B cell (primary cell): ENCODE measurements around the gene TXNRD1. TPM values are rescaled to one million over a fixed set of nuclear protein-coding genes. Genes with fewer than 3 reads are reported as not detected.

ENCODE experiments used
- ATAC-seq: fragments of 200-7000 bp; cut with Tn5 transposase; one replicate; pipeline ENCODE4 v1.10.0; 2021; ENCODE audit warnings: low read depth, mild to moderate bottlenecking, moderate number of reproducible peaks, moderate library complexity
- CTCF ChIA-PET: fragments of 350-600 bp; sonication (Branson Sonifier 250); formaldehyde crosslinking; loops from one replicate; lab custom pipeline; 2021; ENCODE audit warnings: antibody characterized with exemption, inconsistent platforms; lab: Charles Lee
- POLR2A ChIA-PET: fragments of 350-600 bp; sonication (Branson Sonifier 250); formaldehyde crosslinking; loops from one replicate; lab custom pipeline; 2021; ENCODE audit warnings: antibody characterized with exemption; lab: Charles Lee
- DNase-seq: peaks from one replicate; pipeline ENCODE4 v3.0.0; 2013
- H2AFZ ChIP-seq: 2 replicates; pipeline ENCODE4 v1.6.1; 2012; ENCODE audit warnings: mild to moderate bottlenecking, low read depth, low read length; ENCODE audit not compliant: insufficient read depth, poor library complexity, severe bottlenecking
- H3K27ac ChIP-seq, 2 donors: 1 replicate in 1 of 2; 2 replicates in 1 of 2; pipeline ENCODE4 v1.5.1; 2012 to 2013; ENCODE audit warnings: low read length in 2 of 2, mild to moderate bottlenecking in 2 of 2, moderate library complexity in 1 of 2
- H3K27me3 ChIP-seq, 4 experiments: fragments of 200-600 bp in 1 of 4; sonication (generic) in 1 of 4; replicated peaks in 1 of 4; 1 replicate in 2 of 4; 2 replicates in 2 of 4; pipeline versions ENCODE4 v1.6.1 to v1.7.0; 2013 to 2016; ENCODE audit warnings: low read length in 3 of 4, mild to moderate bottlenecking in 2 of 4, mixed read lengths in 1 of 4, moderate library complexity in 1 of 4; ENCODE audit not compliant: insufficient read depth in 4 of 4, control insufficient read depth in 3 of 4; ENCODE audit errors: control extremely low read depth in 1 of 4
- H3K36me3 ChIP-seq, 2 experiments: replicated peaks in 1 of 2; 1 replicate in 1 of 2; 2 replicates in 1 of 2; pipeline versions ENCODE4 v1.6.1 to v1.7.1; 2013; ENCODE audit warnings: low read length in 1 of 2; ENCODE audit not compliant: insufficient read depth in 2 of 2, control insufficient read depth in 1 of 2; ENCODE audit errors: control extremely low read depth in 1 of 2, extremely low read depth in 1 of 2
- H3K4me1 ChIP-seq, 2 donors: fragments of 200-600 bp in 1 of 2; sonication (generic) in 1 of 2; 1 replicate in 1 of 2; 2 replicates in 1 of 2; pipeline versions ENCODE4 v1.5.1 to v1.6.1; 2013 to 2017; ENCODE audit warnings: low read length in 2 of 2; ENCODE audit not compliant: control insufficient read depth in 2 of 2, insufficient read depth in 2 of 2
- H3K4me2 ChIP-seq: replicated peaks from 2 replicates; pipeline ENCODE3; 2012; ENCODE audit warnings: mild to moderate bottlenecking, low read depth, low read length; ENCODE audit not compliant: poor library complexity, severe bottlenecking
- H3K4me3 ChIP-seq, 5 experiments: fragments of 200-600 bp in 1 of 5; sonication (generic) in 1 of 5; 1 replicate in 3 of 5; 2 replicates in 2 of 5; pipeline versions ENCODE4 v1.5.1 to v1.7.0; 2011 to 2016; ENCODE audit warnings: low read length in 4 of 5, mild to moderate bottlenecking in 4 of 5, low read depth in 2 of 5, control low read depth in 1 of 5, moderate library complexity in 1 of 5; ENCODE audit not compliant: insufficient read depth in 1 of 5; ENCODE audit errors: control extremely low read depth in 1 of 5, extremely low read depth in 1 of 5
- H3K79me2 ChIP-seq: fragments of 200-600 bp; sonication (generic); one replicate; pipeline ENCODE4 v1.6.0; 2016; ENCODE audit warnings: low read length; ENCODE audit not compliant: control insufficient read depth, insufficient read depth
- H3K9ac ChIP-seq: fragments of 200-600 bp; sonication (generic); 2 replicates; pipeline ENCODE4 v1.6.1; 2017; ENCODE audit warnings: mild to moderate bottlenecking, low read length, moderate library complexity
- H3K9me3 ChIP-seq, 3 donors: one replicate each; pipeline versions ENCODE4 v1.6.1 to v1.7.1; 2013; ENCODE audit warnings: low read length in 2 of 3; ENCODE audit not compliant: control insufficient read depth in 2 of 3, insufficient read depth in 1 of 3; ENCODE audit errors: control extremely low read depth in 1 of 3
- H4K20me1 ChIP-seq: 2 replicates; pipeline ENCODE4 v1.6.0; 2012; ENCODE audit warnings: mild to moderate bottlenecking, low read length; ENCODE audit not compliant: insufficient read depth, control insufficient read depth, poor library complexity, severe bottlenecking
- H3K27ac Mint-ChIP-seq: one replicate; pipeline ENCODE4 v1.8.0; 2021; ENCODE audit warnings: mixed read lengths
- H3K27me3 Mint-ChIP-seq: one replicate; pipeline ENCODE4 v1.8.0; 2021; ENCODE audit warnings: mixed read lengths
- H3K4me1 Mint-ChIP-seq: one replicate; pipeline ENCODE4 v1.8.0; 2021; ENCODE audit warnings: mixed read lengths
- H3K4me3 Mint-ChIP-seq: one replicate; pipeline ENCODE4 v1.8.0; 2021; ENCODE audit warnings: mixed read lengths
- H3K9me3 Mint-ChIP-seq: one replicate; pipeline ENCODE4 v1.8.0; 2022; ENCODE audit warnings: mixed read lengths; ENCODE audit not compliant: insufficient read depth
- CTCF ChIP-seq: fragments of 200-600 bp; IDR thresholded peaks from one replicate; pipeline ENCODE4 v1.8.0; 2022; ENCODE audit warnings: antibody characterized with exemption, mild to moderate bottlenecking
- EZH2 ChIP-seq: IDR thresholded peaks from 2 replicates; pipeline ENCODE4 v1.6.1; 2012; ENCODE audit warnings: borderline replicate concordance, low read depth, mild to moderate bottlenecking, moderate library complexity, low read length; ENCODE audit not compliant: insufficient read depth, poor library complexity, severe bottlenecking
- WGBS: methylation state at CpG from one replicate; pipeline ENCODE4 v1.1.5; 2013; ENCODE audit warnings: missing lambda C conversion rate; ENCODE audit not compliant: insufficient coverage; 5-methylcytosine and 5-hydroxymethylcytosine counted together
- intact Hi-C: fragments of 100-400 bp; cut with micrococcal nuclease; formaldehyde crosslinking; loops from one replicate; pipeline ENCODE4 v1.10.0; 2022
- polyA plus RNA-seq: library from polyadenylated mRNA; depleted of rRNA; stranded (reverse); fragments of >200 nt; gene quantifications from 2 replicates; pipeline ENCODE4 v1.2.3, GENCODE V29; 2012
- total RNA-seq, 2 donors: library from RNA; stranded (reverse); fragments of 120-200 nt in 1 of 2; gene quantifications; 1 replicate in 1 of 2; 2 replicates in 1 of 2; pipeline versions ENCODE4 v1.2.3 to v1.2.4, GENCODE V29; 2013 to 2022

The TXNRD1 gene
- total and polyA plus RNA-seq, 2 donors (not counting 1 experiment from before 2014, with no cell fraction given): 10.1 to 44.6 TPM

- CTCF ChIA-PET: interaction anchor here (0.6 to 4.8 kb wide), 139 partner anchors 9 to 1002 kb away, joined by 3 to 147 read pairs (median 4); partner anchors contain the start of genes CHST11, EID3, SLC41A2 and TXNRD1
- no peaks in the 10 kb centered on the region for H4K20me1 ChIP-seq
- Mint-ChIP-seq H3K27me3 (peaks cover 6% of the 10 kb centered on the region), H3K27ac (peak overlapping the region; percentile 1), H3K9me3 (no peaks in the 10 kb centered on the region), H3K4me1 (peaks cover 9% of the 10 kb centered on the region), H3K4me3 (no peak overlapping the region)
- peak; percentile 90 for ATAC-seq
- peak; percentile 90 for DNase-seq
- H3K4me3 ChIP-seq: no peak overlapping the region
- TF ChIP-seq EZH2: no peak
- TF ChIP-seq CTCF: peak; percentile 95
- POLR2A ChIA-PET: interaction anchor here (0.7 to 0.8 kb wide), 3 partner anchors 32 to 339 kb away, joined by 3 to 4 read pairs (median 3); no protein-coding TSS in a partner anchor
- no peaks in the 10 kb centered on the region for H3K36me3 ChIP-seq
- H2AFZ ChIP-seq: peak overlapping the region; percentile 50
- H3K79me2 ChIP-seq: peaks cover 7% of the 10 kb centered on the region
- H3K9me3 ChIP-seq: no peaks in the 10 kb centered on the region
- H3K27ac ChIP-seq: no peak overlapping the region
- WGBS: 15% methylated on average over 9 of the region's 18 CpGs
- H3K4me1 ChIP-seq: peaks cover 3 to 9% of the 10 kb centered on the region in 2 donors
- H3K27me3 ChIP-seq: peaks cover 0 to 4% (median 2%) of the 10 kb centered on the region in 4 experiments
- H3K4me2 ChIP-seq: peak overlapping the region; percentile 29
- H3K9ac ChIP-seq: no peak overlapping the region
- intact Hi-C loops: loop anchor here (1.0 to 5.0 kb wide), 7 partner anchors 75 to 727 kb away; partner anchors contain the start of genes CHST11 and SLC41A2
Measured at GRCh38 chr12:104381731-104382480, 166.3 kb downstream of the TXNRD1 start.
